Measurements from ENCODE around the gene ZNF442.
"Not testable (repeated sequence)": the region's sequence is repeated elsewhere in the genome, so short reads cannot be mapped to it uniquely, and the experiment has no call there.

ZNF442 gene

GRCh38 chr19:12380444-12380737 is 14.9 kb upstream of the ZNF442 start:
- H3K9ac ChIP-seq: no peak overlapping the region
- no peak overlapping the region for H3K4me2 ChIP-seq
- H3K27me3 ChIP-seq (ENCODE audit: insufficient read depth, low read depth): no peaks in the 10 kb centered on the region
- H3K4me3 ChIP-seq (IDR thresholded peaks at IDR 0.05; ENCODE audit: insufficient read depth, low read depth, low read length): no peak overlapping the region
- no peak overlapping the region for H2AFZ ChIP-seq (ENCODE audit: low read depth)
- H3K27ac ChIP-seq: no peak overlapping the region
- H3K36me3 ChIP-seq (ENCODE audit: insufficient read depth): no peaks in the 10 kb centered on the region
- H4K20me1 ChIP-seq (ENCODE audit: insufficient read depth): no peaks in the 10 kb centered on the region
- no peaks in the 10 kb centered on the region for H3K4me1 ChIP-seq (ENCODE audit: low read depth, poor library complexity, severe bottlenecking)
- no peaks in the 10 kb centered on the region for H3K79me2 ChIP-seq (ENCODE audit: insufficient read depth, low read depth)
- no peak for TF ChIP-seq CTCF (conservative IDR thresholded peaks at IDR 0.05; ENCODE audit: low read depth, low read length)

- TF ChIP-seq CTCF (conservative IDR thresholded peaks at IDR 0.05; ENCODE audit: low read depth, low read length): no peak
- no peak overlapping the region for H3K27ac ChIP-seq
- H3K4me1 ChIP-seq (ENCODE audit: low read depth, poor library complexity, severe bottlenecking): no peaks in the 10 kb centered on the region
- H3K79me2 ChIP-seq (ENCODE audit: insufficient read depth, low read depth): no peaks in the 10 kb centered on the region
- H3K27me3 ChIP-seq (ENCODE audit: insufficient read depth, low read depth): no peaks in the 10 kb centered on the region
- no peak overlapping the region for H3K9ac ChIP-seq
- no peaks in the 10 kb centered on the region for H3K36me3 ChIP-seq (ENCODE audit: insufficient read depth)
- H2AFZ ChIP-seq (ENCODE audit: low read depth): no peak overlapping the region
- H3K4me3 ChIP-seq (IDR thresholded peaks at IDR 0.05; ENCODE audit: insufficient read depth, low read depth, low read length): no peak overlapping the region
- no peak overlapping the region for H3K4me2 ChIP-seq
- H4K20me1 ChIP-seq (ENCODE audit: insufficient read depth): no peaks in the 10 kb centered on the region
These were observed 14.4 kb upstream of the ZNF442 start for GRCh38 chr19:12379732-12380443.

- no peaks in the 10 kb centered on the region for H3K27me3 ChIP-seq (ENCODE audit: insufficient read depth, low read depth)
- no peaks in the 10 kb centered on the region for H3K36me3 ChIP-seq (ENCODE audit: insufficient read depth)
- H2AFZ ChIP-seq (ENCODE audit: low read depth): no peak overlapping the region
- H3K9ac ChIP-seq: no peak overlapping the region
- no peak overlapping the region for H3K4me3 ChIP-seq (IDR thresholded peaks at IDR 0.05; ENCODE audit: insufficient read depth, low read depth, low read length)
- no peaks in the 10 kb centered on the region for H3K79me2 ChIP-seq (ENCODE audit: insufficient read depth, low read depth)
- no peak for TF ChIP-seq CTCF (conservative IDR thresholded peaks at IDR 0.05; ENCODE audit: low read depth, low read length)
- no peak overlapping the region for H3K27ac ChIP-seq
- H3K4me1 ChIP-seq (ENCODE audit: low read depth, poor library complexity, severe bottlenecking): no peaks in the 10 kb centered on the region
- no peaks in the 10 kb centered on the region for H4K20me1 ChIP-seq (ENCODE audit: insufficient read depth)
- H3K4me2 ChIP-seq: no peak overlapping the region
These were observed 8.5 kb upstream of the ZNF442 start for GRCh38 chr19:12374026-12374425.

GRCh38 chr19:12364391-12365235 is 870 bp downstream of the ZNF442 start:
- Histone ChIP-seq H3K36me3 (ENCODE audit: insufficient read depth) (no peaks in the 10 kb centered on the region), H3K4me1 (ENCODE audit: low read depth, poor library complexity, severe bottlenecking) (no peaks in the 10 kb centered on the region), H3K79me2 (ENCODE audit: insufficient read depth, low read depth) (no peaks in the 10 kb centered on the region), H2AFZ (ENCODE audit: low read depth) (peak overlapping the region; percentile 45; the same call in 1 of the 2 replicates), H3K4me3 (IDR thresholded peaks at IDR 0.05; ENCODE audit: insufficient read depth, low read depth, low read length) (no peak overlapping the region), H3K27ac (no peak overlapping the region), H3K27me3 (ENCODE audit: insufficient read depth, low read depth) (no peaks in the 10 kb centered on the region), H3K9ac (no peak overlapping the region), H4K20me1 (ENCODE audit: insufficient read depth) (no peaks in the 10 kb centered on the region), H3K4me2 (no peak overlapping the region)
- TF ChIP-seq CTCF (conservative IDR thresholded peaks at IDR 0.05; ENCODE audit: low read depth, low read length): no peak

- H3K4me1 ChIP-seq (ENCODE audit: low read depth, poor library complexity, severe bottlenecking); H3K4me3 ChIP-seq (IDR thresholded peaks at IDR 0.05; ENCODE audit: insufficient read depth, low read depth, low read length); H2AFZ ChIP-seq (ENCODE audit: low read depth); H3K27me3 ChIP-seq (ENCODE audit: insufficient read depth, low read depth); H3K27ac ChIP-seq; H3K4me2 ChIP-seq; H3K36me3 ChIP-seq (ENCODE audit: insufficient read depth); H3K79me2 ChIP-seq (ENCODE audit: insufficient read depth, low read depth); H3K9ac ChIP-seq; H4K20me1 ChIP-seq (ENCODE audit: insufficient read depth): not testable (repeated sequence)
These were observed 3.2 kb downstream of the ZNF442 start for GRCh38 chr19:12362236-12362635.

All from KMS-11 (cell line).